PC-9 (cell line): ENCODE measurements around the gene DBF4B. TPM values are rescaled to one million over a fixed set of nuclear protein-coding genes. Genes with fewer than 3 reads are reported as not detected.
"Not testable (repeated sequence)": the region's sequence is repeated elsewhere in the genome, so short reads cannot be mapped to it uniquely, and the experiment has no call there.

Source experiments
- BruUV-seq: library from RNA; stranded (reverse); fragments of 400-500 nt; replicated peaks from 2 replicates; lab custom pipeline; 2021; lab: Mats Ljungman, UMichigan
- CTCF ChIA-PET: fragments of 300-600 bp; sonication (Branson Sonifier 250); formaldehyde crosslinking; loops from one replicate; lab custom pipeline; 2022; ENCODE audit warnings: antibody characterized with exemption; lab: Charles Lee
- POLR2A ChIA-PET: fragments of 300-600 bp; sonication (Branson Sonifier 250); formaldehyde crosslinking; loops from one replicate; lab custom pipeline; 2022; ENCODE audit warnings: antibody characterized with exemption; ENCODE audit not compliant: unreplicated experiment; lab: Charles Lee
- DNase-seq, 2 experiments: peaks; one replicate each; pipeline versions ENCODE4 v3.0.0 to v3.0.0-alpha.2; 2015 to 2022; ENCODE audit warnings: mixed read lengths in 1 of 2
- H2AFZ ChIP-seq: fragments of 200-600 bp; sonication (generic); 2 replicates; pipeline ENCODE4 v1.8.1; 2017; ENCODE audit warnings: antibody characterized with exemption
- H3F3A ChIP-seq: fragments of 200-600 bp; sonication (generic); 2 replicates; pipeline ENCODE4 v1.8.1; 2017; ENCODE audit warnings: antibody characterized with exemption, mild to moderate bottlenecking, low read depth; ENCODE audit not compliant: insufficient read depth
- H3K27ac ChIP-seq: fragments of 200-600 bp; sonication (generic); 2 replicates; pipeline ENCODE4 v1.6.1; 2016; ENCODE audit warnings: mixed run types
- H3K27me3 ChIP-seq: fragments of 200-600 bp; sonication (generic); 2 replicates; pipeline ENCODE4 v1.6.1; 2016; ENCODE audit warnings: low read depth, mixed run types; ENCODE audit not compliant: insufficient read depth
- H3K36me3 ChIP-seq: fragments of 200-600 bp; sonication (generic); 2 replicates; pipeline ENCODE4 v1.6.1; 2016; ENCODE audit warnings: low read depth, mixed run types
- H3K4me1 ChIP-seq: fragments of 200-600 bp; sonication (generic); replicated peaks from 2 replicates; pipeline ENCODE4 v1.6.1; 2016; ENCODE audit warnings: mixed run types; ENCODE audit not compliant: insufficient read depth
- H3K4me2 ChIP-seq: fragments of 200-600 bp; sonication (generic); 2 replicates; pipeline ENCODE4 v1.6.1; 2017; ENCODE audit warnings: mixed run types
- H3K4me3 ChIP-seq: fragments of 200-600 bp; sonication (generic); 2 replicates; pipeline ENCODE4 v1.6.1; 2016; ENCODE audit warnings: mixed run types
- H3K79me2 ChIP-seq: fragments of 200-600 bp; sonication (generic); 2 replicates; pipeline ENCODE4 v1.6.1; 2017; ENCODE audit warnings: low read depth, mixed run types
- H3K9me2 ChIP-seq: fragments of 200-600 bp; sonication (generic); 2 replicates; pipeline ENCODE4 v1.8.1; 2017; ENCODE audit warnings: mild to moderate bottlenecking; ENCODE audit not compliant: insufficient read depth
- H3K9me3 ChIP-seq: fragments of 200-600 bp; sonication (generic); 2 replicates; pipeline ENCODE4 v1.8.1; 2016; ENCODE audit warnings: low read depth; ENCODE audit not compliant: insufficient read depth
- H4K20me1 ChIP-seq: fragments of 200-600 bp; sonication (generic); 2 replicates; pipeline ENCODE4 v1.8.1; 2017; ENCODE audit not compliant: insufficient read depth
- CTCF ChIP-seq: fragments of 200-600 bp; sonication (generic); conservative IDR thresholded peaks from 2 replicates; pipeline ENCODE4 v1.6.1; 2017; ENCODE audit warnings: mixed run types, antibody characterized with exemption, mild to moderate bottlenecking, moderate library complexity
- EZH2 ChIP-seq: fragments of 200-600 bp; sonication (generic); IDR thresholded peaks from 2 replicates; pipeline ENCODE4 v1.8.0; 2017; ENCODE audit warnings: antibody characterized with exemption, low read depth
- intact Hi-C: fragments of 100-400 bp; cut with micrococcal nuclease; formaldehyde crosslinking; loops from one replicate; pipeline ENCODE4 v1.10.0; 2022; ENCODE audit not compliant: unreplicated experiment
- total RNA-seq: library from RNA; stranded (reverse); gene quantifications from 2 replicates; pipeline ENCODE4 v1.2.3, GENCODE V29; 2021

DBF4B gene
- total RNA-seq, 1 experiment from 2014 or later = 33.3 TPM

- peaks cover 17% of the 10 kb centered on the region for H3K27me3 ChIP-seq
- H3K27ac ChIP-seq = no peak overlapping the region
- ChIA-PET CTCF (no interaction called here), POLR2A (interaction anchor here (0.7 kb wide), 1 partner anchor 336 kb away, joined by 32 read pairs; no protein-coding TSS in a partner anchor)
- H3K4me1 ChIP-seq = no peaks in the 10 kb centered on the region
- intact Hi-C loops = no loop called here
- no peak overlapping the region for H2AFZ ChIP-seq
- no peak for DNase-seq
- H3K9me3 ChIP-seq = no peaks in the 10 kb centered on the region
- H3K79me2 ChIP-seq = no peaks in the 10 kb centered on the region
- no peaks in the 10 kb centered on the region for H3K9me2 ChIP-seq
- H4K20me1 ChIP-seq = no peaks in the 10 kb centered on the region
- TF ChIP-seq EZH2 (no peak), CTCF (no peak)
- no peaks in the 10 kb centered on the region for H3K36me3 ChIP-seq
- no peaks in the 10 kb centered on the region for H3F3A ChIP-seq
- H3K4me3 ChIP-seq = no peak overlapping the region
- no peak overlapping the region for H3K4me2 ChIP-seq
- BruUV-seq = no TSS peak
Measured at GRCh38 chr17:44754276-44754675, 45.8 kb downstream of the DBF4B start.

DNA sequence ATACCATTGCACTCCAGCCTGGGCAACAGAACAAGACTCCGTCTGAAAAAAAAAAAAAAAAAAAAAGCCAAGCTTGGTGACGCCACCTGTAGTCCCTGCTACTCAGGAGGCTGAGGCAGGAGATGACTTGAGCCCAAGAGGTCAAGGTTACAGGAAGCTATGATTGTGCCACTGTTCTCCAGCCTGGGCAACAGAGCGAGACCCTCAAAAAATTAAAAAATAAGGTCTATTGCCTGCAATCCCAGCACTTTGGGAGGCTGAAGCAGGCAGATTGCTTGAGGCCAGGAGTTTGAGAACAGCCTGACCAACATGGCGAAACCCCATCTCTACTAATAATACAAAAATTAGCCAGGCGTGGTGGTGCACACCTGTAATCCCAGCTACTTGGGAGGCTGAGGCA lies 46.7 kb downstream of the DBF4B start:
- H3K79me2 ChIP-seq, H3K9me2 ChIP-seq, H4K20me1 ChIP-seq, H3K27ac ChIP-seq, H3K36me3 ChIP-seq, H2AFZ ChIP-seq, BruUV-seq, H3K4me1 ChIP-seq, DNase-seq, H3K9me3 ChIP-seq, H3K4me2 ChIP-seq, intact Hi-C loops, H3K4me3 ChIP-seq, H3F3A ChIP-seq: not testable (repeated sequence)
- ChIA-PET POLR2A (interaction anchor here (0.7 kb wide), 1 partner anchor 337 kb away, joined by 32 read pairs; no protein-coding TSS in a partner anchor), CTCF (interaction anchor here (0.6 kb wide), 1 partner anchor 83 kb away, joined by 8 read pairs; no protein-coding TSS in a partner anchor)
- peaks cover 26% of the 10 kb centered on the region for H3K27me3 ChIP-seq

GRCh38 chr17:44757045-44757917 lies 48.8 kb downstream of the DBF4B start:
- Histone ChIP-seq H3K4me3 (no peak overlapping the region), H3K36me3 (no peaks in the 10 kb centered on the region), H3K27ac (no peak overlapping the region), H4K20me1 (no peaks in the 10 kb centered on the region), H3K9me2 (no peaks in the 10 kb centered on the region), H3K9me3 (no peaks in the 10 kb centered on the region), H3K79me2 (no peaks in the 10 kb centered on the region), H3K27me3 (peaks cover 28% of the 10 kb centered on the region), H3K4me2 (no peak overlapping the region), H2AFZ (no peak overlapping the region), H3K4me1 (no peaks in the 10 kb centered on the region), H3F3A (no peaks in the 10 kb centered on the region)
- intact Hi-C loops = no loop called here
- BruUV-seq = no TSS peak
- CTCF ChIA-PET = interaction anchor here (0.7 kb wide), 1 partner anchor 412 kb away, joined by 5 read pairs; no protein-coding TSS in a partner anchor
- TF ChIP-seq CTCF (no peak), EZH2 (no peak)
- POLR2A ChIA-PET = interaction anchor here (0.6 kb wide), 1 partner anchor 70 kb away, joined by 5 read pairs; no protein-coding TSS in a partner anchor
- DNase-seq = no peak
